Articular chondrocyte of knee joint (primary cell): ENCODE measurements around the gene OLFM2. TPM values are rescaled to one million over a fixed set of nuclear protein-coding genes. Genes with fewer than 3 reads are reported as not detected.

Experiments used
- small RNA-seq: library from RNA; depleted of rRNA; stranded (forward); fragments of <200 nt; gene quantifications from one replicate; pipeline ENCODE3, GENCODE V24; 2012
- total RNA-seq: library from RNA; depleted of rRNA; stranded (reverse); fragments of >200 nt; gene quantifications from 2 replicates; pipeline ENCODE4 v1.2.3, GENCODE V29; 2012

OLFM2 gene
- total RNA-seq, result 2.5 and 4.0 TPM in 2 replicates

GRCh38 chr19:9936326-9937000, at the start of gene OLFM2:
TSS of gene OLFM2 (minus strand) at chr19:9936515. CDS start at chr19:9936366, 149 bp downstream.

GRCh38 chr19:9834726-9835506, 101.4 kb downstream of the OLFM2 start, which contains the start of gene PIN1:
TSS of gene PIN1 (plus strand) at chr19:9835318. CDS start at chr19:9835345, 27 bp downstream.

GRCh38 chr19:9827289-9828238, 108.8 kb downstream of the OLFM2 start, which contains the start of gene UBL5:
TSS of gene UBL5 (plus strand) at chr19:9827918. CDS start at chr19:9828338, 420 bp downstream.

GRCh38 chr19:9818734-9819595, 117.3 kb downstream of the OLFM2 start, which contains the start of gene FBXL12:
TSS of gene FBXL12 (minus strand) at chr19:9819079. CDS start at chr19:9818813, 266 bp downstream.

Small RNAs within 50 kb of the gene (small RNA-seq; reads per million reads assigned to genes)
- not detected for gene RF00156

Other genes starting within 250 kb of the OLFM2 start
- 14.4 and 23.6 TPM in 2 replicates for gene ZNF846, start 167.8 kb downstream of the OLFM2 start, total RNA-seq
- 16.6 and 17.6 TPM in 2 replicates for gene FBXL12, start 117.4 kb downstream of the OLFM2 start, total RNA-seq
- gene UBL5, start 108.6 kb downstream of the OLFM2 start, total RNA-seq, result 143 and 239 TPM in 2 replicates
- 40.4 and 46.2 TPM in 2 replicates for gene PIN1, start 101.2 kb downstream of the OLFM2 start, total RNA-seq
- gene COL5A3, start 74.0 kb upstream of the OLFM2 start, total RNA-seq, result 17.2 and 21.8 TPM in 2 replicates
- not detected in 2 replicates for gene RDH8, start 77.0 kb upstream of the OLFM2 start, total RNA-seq
- 22.0 and 24.5 TPM in 2 replicates for gene SHFL, start 149.8 kb upstream of the OLFM2 start, total RNA-seq
- gene ANGPTL6, start 166.2 kb upstream of the OLFM2 start, total RNA-seq, result 0.11 and 0.39 TPM in 2 replicates
- 18.2 and 24.6 TPM in 2 replicates for gene PPAN, start 169.8 kb upstream of the OLFM2 start, total RNA-seq
- 1.0 and 1.4 TPM in 2 replicates for gene P2RY11, start 175.2 kb upstream of the OLFM2 start, total RNA-seq
- 162 and 231 TPM in 2 replicates for gene EIF3G, start 183.4 kb upstream of the OLFM2 start, total RNA-seq